Lung (tissue), 12 donors: ENCODE data around the gene KDM3B. TPM values are rescaled to one million over a fixed set of nuclear protein-coding genes. Genes with fewer than 3 reads are reported as not detected.

Source experiments
- ATAC-seq: fragments of 200-7000 bp; cut with Tn5 transposase; one replicate; pipeline ENCODE4 v1.9.1; 2020; ENCODE audit warnings: moderate number of reproducible peaks; ENCODE audit not compliant: insufficient read depth, low FRiP score
- DNase-seq, 3 donors: peaks; one replicate each; pipeline ENCODE4 v3.0.0-alpha.2; 2013 to 2017
- H3K27ac ChIP-seq, 2 donors: one replicate each; pipeline ENCODE4 v1.5.1; 2013; ENCODE audit warnings: mild to moderate bottlenecking in 2 of 2, moderate library complexity in 2 of 2, control low read depth in 1 of 2, inconsistent platforms in 1 of 2, low read depth in 1 of 2, low read length in 1 of 2
- H3K27me3 ChIP-seq, 3 donors: one replicate each; pipeline ENCODE4 v1.5.1; 2013; ENCODE audit warnings: low read length in 2 of 3; ENCODE audit not compliant: control insufficient read depth in 3 of 3, insufficient read depth in 3 of 3
- H3K36me3 ChIP-seq, 4 donors: one replicate each; pipeline ENCODE4 v1.5.1; 2013; ENCODE audit warnings: low read length in 4 of 4, mild to moderate bottlenecking in 1 of 4, moderate library complexity in 1 of 4; ENCODE audit not compliant: control insufficient read depth in 4 of 4, insufficient read depth in 4 of 4
- H3K4me1 ChIP-seq, 5 donors: one replicate each; pipeline ENCODE4 v1.5.1; 2013; ENCODE audit warnings: low read length in 5 of 5, mild to moderate bottlenecking in 2 of 5, moderate library complexity in 1 of 5; ENCODE audit not compliant: control insufficient read depth in 5 of 5, insufficient read depth in 5 of 5
- H3K4me3 ChIP-seq: one replicate; pipeline ENCODE4 v1.5.1; 2013; ENCODE audit warnings: mild to moderate bottlenecking, control low read depth, moderate library complexity
- H3K9ac ChIP-seq, 2 donors: one replicate each; pipeline ENCODE4 v1.5.1; 2013; ENCODE audit warnings: low read length in 2 of 2, control low read depth in 1 of 2; ENCODE audit not compliant: insufficient read depth in 1 of 2
- H3K9me3 ChIP-seq, 4 donors: one replicate each; pipeline ENCODE4 v1.5.1; 2013; ENCODE audit warnings: low read length in 3 of 4, mild to moderate bottlenecking in 1 of 4, moderate library complexity in 1 of 4; ENCODE audit not compliant: control insufficient read depth in 4 of 4, insufficient read depth in 3 of 4
- CTCF ChIP-seq: IDR thresholded peaks from 2 replicates; pipeline ENCODE4 v1.5.1; 2012; ENCODE audit warnings: mild to moderate bottlenecking; ENCODE audit errors: control extremely low read depth, extremely low read depth
- WGBS, 2 donors: extraction: QIAGEN DNeasy Blood & Tissue Kit; methylation state at CpG; one replicate each; pipeline ENCODE4 v1.1.7; 2013; 5-methylcytosine and 5-hydroxymethylcytosine counted together
- polyA plus RNA-seq, 2 donors: library from polyadenylated mRNA; stranded (reverse); fragments of 200-250 nt; gene quantifications; one replicate each; pipeline ENCODE4 v1.2.1, GENCODE V29; 2013
- total RNA-seq, 2 donors: library from RNA; depleted of rRNA in 1 of 2; stranded (reverse); fragments of >200 nt in 1 of 2; gene quantifications; one replicate each; pipeline ENCODE4 v1.2.1, GENCODE V29; 2014 to 2021
- donor health status: control.
- donor health status: control.
- donor health status: Bipolar disorder and iron deficiency.
- donor health status: healthy.
- donor health status: DM: yes; HTN: yes; CAD: no.

The KDM3B gene
- total and polyA plus RNA-seq, 4 donors: 17.7 to 92.7 (median 37.5) TPM

GRCh38 chr5:138339464-138339863 lies 13.0 kb upstream of the KDM3B start:
- no peak overlapping the region for H3K4me3 ChIP-seq
- 31 to 45% methylated on average over 2 of the region's 2 CpGs for WGBS, 2 donors
- H3K4me1 ChIP-seq: peaks cover 0 to 23% (median 6%) of the 10 kb centered on the region in 5 donors

GRCh38 chr5:138340008-138340407 lies 12.5 kb upstream of the KDM3B start:
- Histone ChIP-seq H3K4me1 (peaks cover 0 to 23% (median 6%) of the 10 kb centered on the region in 5 donors), H3K9ac (peak overlapping the region; percentile 77 to 91), H3K4me3 (no peak overlapping the region), H3K36me3 (peaks cover 3 to 14% (median 10%) of the 10 kb centered on the region in 4 donors), H3K9me3 (no peaks in the 10 kb centered on the region), H3K27me3 (no peaks in the 10 kb centered on the region), H3K27ac (no peak overlapping the region)
- 94 to 95% methylated on average over 3 of the region's 3 CpGs for WGBS, 2 donors
- no peak for TF ChIP-seq CTCF
- ATAC-seq: no peak
- DNase-seq: no peak

More at GRCh38 chr5:138339464-138339863, 13.0 kb upstream of the KDM3B start:
- Histone ChIP-seq H3K9me3 (no peaks in the 10 kb centered on the region), H3K9ac (peak overlapping the region; percentile 77 to 91), H3K36me3 (peaks cover 3 to 10% (median 9%) of the 10 kb centered on the region in 4 donors), H3K27me3 (no peaks in the 10 kb centered on the region), H3K27ac (peak overlapping the region; percentile 36 to 88)
- no peak for ATAC-seq
- no peak for TF ChIP-seq CTCF
- DNase-seq: no peak

- H3K9me3 ChIP-seq: peaks cover 0 to 2% (median 0%) of the 10 kb centered on the region in 4 donors
- no peak for DNase-seq
- WGBS, 2 donors: 97% methylated on average over 32 of the region's 32 CpGs
- no peak for ATAC-seq
- H3K27ac ChIP-seq: no peak overlapping the region
- no peak overlapping the region for H3K4me3 ChIP-seq
- H3K36me3 ChIP-seq: peaks cover 17 to 45% (median 35%) of the 10 kb centered on the region in 4 donors
- H3K9ac ChIP-seq: no peak overlapping the region
- TF ChIP-seq CTCF: no peak
- peaks cover 0 to 5% (median 0%) of the 10 kb centered on the region in 5 donors for H3K4me1 ChIP-seq
- no peaks in the 10 kb centered on the region for H3K27me3 ChIP-seq
These were observed 7.4 kb upstream of the KDM3B start for GRCh38 chr5:138344887-138345622.
